ENCODE data around the gene TEX264. TPM values are rescaled to one million over a fixed set of nuclear protein-coding genes. Genes with fewer than 3 reads are reported as not detected.

The TEX264 gene
- total and polyA plus RNA-seq, 2 of the 13 experiments (the other 11 are each of a cell fraction or from before 2014, with no cell fraction given): 35.2 to 52.1 TPM

DNA sequence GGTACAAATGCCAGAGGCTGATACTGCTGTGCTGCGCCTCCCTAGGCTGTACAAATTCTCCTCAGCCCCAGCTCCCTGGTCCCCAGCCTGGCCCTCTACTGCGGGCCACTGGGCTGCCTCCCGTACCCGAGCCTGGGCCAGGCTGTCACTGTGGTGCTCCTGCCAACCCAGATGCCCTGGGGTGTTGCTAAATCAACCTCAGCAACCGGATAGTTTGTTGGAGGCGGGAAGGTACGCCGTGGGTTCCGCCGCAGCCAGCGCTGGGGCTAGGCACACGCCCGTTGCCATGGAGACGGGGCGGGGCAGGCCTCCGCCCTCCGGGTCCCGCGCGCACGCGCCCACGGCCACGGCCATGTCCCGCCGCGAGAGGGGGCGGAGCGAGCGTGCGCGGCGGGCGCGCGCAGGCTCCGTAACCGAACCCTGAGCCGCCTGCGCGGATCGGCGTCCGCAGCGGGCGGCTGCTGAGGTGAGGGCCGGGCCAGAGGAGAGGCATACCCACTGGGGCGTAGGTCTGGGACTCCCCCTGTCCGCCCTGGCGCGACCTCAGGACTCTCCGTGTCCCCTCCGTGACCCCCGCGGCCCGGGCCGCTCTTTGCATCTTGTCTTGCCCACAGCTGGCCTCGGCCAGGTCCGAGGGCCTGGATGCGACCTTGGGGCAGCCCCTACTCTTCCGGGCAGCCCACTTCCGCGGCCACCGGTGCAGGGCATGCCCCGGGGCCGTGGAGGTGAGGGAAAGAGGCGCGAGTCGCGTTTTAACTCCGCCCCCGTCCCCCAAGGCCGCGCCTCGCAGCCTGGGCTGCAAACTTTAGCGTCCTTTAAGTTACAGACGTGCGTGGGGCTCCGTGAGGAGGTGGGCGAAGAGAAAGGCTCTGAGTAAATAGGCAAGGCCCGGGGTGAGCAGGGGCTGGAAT is at the start of gene TEX264 (continued):
- TF ChIP-seq, protein P1, sequence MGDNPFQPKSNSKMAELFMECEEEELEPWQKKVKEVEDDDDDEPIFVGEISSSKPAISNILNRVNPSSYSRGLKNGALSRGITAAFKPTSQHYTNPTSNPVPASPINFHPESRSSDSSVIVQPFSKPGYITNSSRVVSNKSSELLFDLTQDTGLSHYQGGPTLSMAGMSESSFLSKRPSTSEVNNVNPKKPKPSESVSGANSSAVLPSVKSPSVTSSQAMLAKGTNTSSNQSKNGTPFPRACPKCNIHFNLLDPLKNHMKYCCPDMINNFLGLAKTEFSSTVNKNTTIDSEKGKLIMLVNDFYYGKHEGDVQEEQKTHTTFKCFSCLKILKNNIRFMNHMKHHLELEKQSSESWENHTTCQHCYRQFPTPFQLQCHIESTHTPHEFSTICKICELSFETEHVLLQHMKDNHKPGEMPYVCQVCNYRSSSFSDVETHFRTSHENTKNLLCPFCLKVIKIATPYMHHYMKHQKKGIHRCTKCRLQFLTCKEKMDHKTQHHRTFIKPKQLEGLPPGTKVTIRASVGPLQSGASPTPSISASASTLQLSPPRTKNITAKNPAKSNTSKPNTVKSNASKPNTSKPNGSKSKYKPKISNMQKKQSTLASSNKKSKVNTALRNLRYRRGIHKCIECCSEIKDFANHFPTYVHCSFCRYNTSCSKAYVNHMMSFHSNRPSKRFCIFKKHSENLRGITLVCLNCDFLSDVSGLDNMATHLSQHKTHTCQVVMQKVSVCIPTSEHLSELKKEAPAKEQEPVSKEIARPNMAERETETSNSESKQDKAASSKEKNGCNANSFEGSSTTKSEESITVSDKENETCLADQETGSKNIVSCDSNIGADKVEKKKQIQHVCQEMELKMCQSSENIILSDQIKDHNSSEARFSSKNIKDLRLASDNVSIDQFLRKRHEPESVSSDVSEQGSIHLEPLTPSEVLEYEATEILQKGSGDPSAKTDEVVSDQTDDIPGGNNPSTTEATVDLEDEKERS (CRISPR knock-in tag; IDR thresholded peaks at IDR 0.05): no peak
- TF ChIP-seq ZFP82 (CRISPR knock-in tag; IDR thresholded peaks at IDR 0.05; ENCODE audit: borderline replicate concordance) (no peak), TP53 (CRISPR knock-in tag; conservative IDR thresholded peaks at IDR 0.05) (0 out of 2 replicates have a peak, but pooled peaks have one; percentile 60), TBL1XR1 (IDR thresholded peaks at IDR 0.05; ENCODE audit: borderline replicate concordance, low read length, partially characterized antibody) (no peak), AHR (CRISPR knock-in tag; IDR thresholded peaks at IDR 0.05) (0 out of 2 replicates have a peak, but pooled peaks have one; percentile 67), MTA3 (CRISPR knock-in tag; IDR thresholded peaks at IDR 0.05) (no peak), TBX2 (CRISPR knock-in tag; IDR thresholded peaks at IDR 0.05; ENCODE audit: borderline replicate concordance) (no peak), FOXC1 (CRISPR knock-in tag; IDR thresholded peaks at IDR 0.05; ENCODE audit: borderline replicate concordance) (peak; percentile 69; the same call in 1 of the 2 replicates), ZNF83 (CRISPR knock-in tag; IDR thresholded peaks at IDR 0.05; ENCODE audit: borderline replicate concordance) (no peak), SATB2 (CRISPR knock-in tag; IDR thresholded peaks at IDR 0.05) (no peak), KMT2A (CRISPR knock-in tag; IDR thresholded peaks at IDR 0.05) (no peak), ZNF501 (CRISPR knock-in tag; IDR thresholded peaks at IDR 0.05) (no peak), ZNF747 (CRISPR knock-in tag; IDR thresholded peaks at IDR 0.05; ENCODE audit: borderline replicate concordance) (no peak)
- TF ChIP-seq, protein P2, sequence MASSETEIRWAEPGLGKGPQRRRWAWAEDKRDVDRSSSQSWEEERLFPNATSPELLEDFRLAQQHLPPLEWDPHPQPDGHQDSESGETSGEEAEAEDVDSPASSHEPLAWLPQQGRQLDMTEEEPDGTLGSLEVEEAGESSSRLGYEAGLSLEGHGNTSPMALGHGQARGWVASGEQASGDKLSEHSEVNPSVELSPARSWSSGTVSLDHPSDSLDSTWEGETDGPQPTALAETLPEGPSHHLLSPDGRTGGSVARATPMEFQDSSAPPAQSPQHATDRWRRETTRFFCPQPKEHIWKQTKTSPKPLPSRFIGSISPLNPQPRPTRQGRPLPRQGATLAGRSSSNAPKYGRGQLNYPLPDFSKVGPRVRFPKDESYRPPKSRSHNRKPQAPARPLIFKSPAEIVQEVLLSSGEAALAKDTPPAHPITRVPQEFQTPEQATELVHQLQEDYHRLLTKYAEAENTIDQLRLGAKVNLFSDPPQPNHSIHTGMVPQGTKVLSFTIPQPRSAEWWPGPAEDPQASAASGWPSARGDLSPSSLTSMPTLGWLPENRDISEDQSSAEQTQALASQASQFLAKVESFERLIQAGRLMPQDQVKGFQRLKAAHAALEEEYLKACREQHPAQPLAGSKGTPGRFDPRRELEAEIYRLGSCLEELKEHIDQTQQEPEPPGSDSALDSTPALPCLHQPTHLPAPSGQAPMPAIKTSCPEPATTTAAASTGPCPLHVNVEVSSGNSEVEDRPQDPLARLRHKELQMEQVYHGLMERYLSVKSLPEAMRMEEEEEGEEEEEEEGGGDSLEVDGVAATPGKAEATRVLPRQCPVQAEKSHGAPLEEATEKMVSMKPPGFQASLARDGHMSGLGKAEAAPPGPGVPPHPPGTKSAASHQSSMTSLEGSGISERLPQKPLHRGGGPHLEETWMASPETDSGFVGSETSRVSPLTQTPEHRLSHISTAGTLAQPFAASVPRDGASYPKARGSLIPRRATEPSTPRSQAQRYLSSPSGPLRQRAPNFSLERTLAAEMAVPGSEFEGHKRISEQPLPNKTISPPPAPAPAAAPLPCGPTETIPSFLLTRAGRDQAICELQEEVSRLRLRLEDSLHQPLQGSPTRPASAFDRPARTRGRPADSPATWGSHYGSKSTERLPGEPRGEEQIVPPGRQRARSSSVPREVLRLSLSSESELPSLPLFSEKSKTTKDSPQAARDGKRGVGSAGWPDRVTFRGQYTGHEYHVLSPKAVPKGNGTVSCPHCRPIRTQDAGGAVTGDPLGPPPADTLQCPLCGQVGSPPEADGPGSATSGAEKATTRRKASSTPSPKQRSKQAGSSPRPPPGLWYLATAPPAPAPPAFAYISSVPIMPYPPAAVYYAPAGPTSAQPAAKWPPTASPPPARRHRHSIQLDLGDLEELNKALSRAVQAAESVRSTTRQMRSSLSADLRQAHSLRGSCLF (CRISPR knock-in tag; IDR thresholded peaks at IDR 0.05; ENCODE audit: borderline replicate concordance): 0 out of 2 replicates have a peak, but pooled peaks have one; percentile 20
- TF ChIP-seq, protein P3, sequence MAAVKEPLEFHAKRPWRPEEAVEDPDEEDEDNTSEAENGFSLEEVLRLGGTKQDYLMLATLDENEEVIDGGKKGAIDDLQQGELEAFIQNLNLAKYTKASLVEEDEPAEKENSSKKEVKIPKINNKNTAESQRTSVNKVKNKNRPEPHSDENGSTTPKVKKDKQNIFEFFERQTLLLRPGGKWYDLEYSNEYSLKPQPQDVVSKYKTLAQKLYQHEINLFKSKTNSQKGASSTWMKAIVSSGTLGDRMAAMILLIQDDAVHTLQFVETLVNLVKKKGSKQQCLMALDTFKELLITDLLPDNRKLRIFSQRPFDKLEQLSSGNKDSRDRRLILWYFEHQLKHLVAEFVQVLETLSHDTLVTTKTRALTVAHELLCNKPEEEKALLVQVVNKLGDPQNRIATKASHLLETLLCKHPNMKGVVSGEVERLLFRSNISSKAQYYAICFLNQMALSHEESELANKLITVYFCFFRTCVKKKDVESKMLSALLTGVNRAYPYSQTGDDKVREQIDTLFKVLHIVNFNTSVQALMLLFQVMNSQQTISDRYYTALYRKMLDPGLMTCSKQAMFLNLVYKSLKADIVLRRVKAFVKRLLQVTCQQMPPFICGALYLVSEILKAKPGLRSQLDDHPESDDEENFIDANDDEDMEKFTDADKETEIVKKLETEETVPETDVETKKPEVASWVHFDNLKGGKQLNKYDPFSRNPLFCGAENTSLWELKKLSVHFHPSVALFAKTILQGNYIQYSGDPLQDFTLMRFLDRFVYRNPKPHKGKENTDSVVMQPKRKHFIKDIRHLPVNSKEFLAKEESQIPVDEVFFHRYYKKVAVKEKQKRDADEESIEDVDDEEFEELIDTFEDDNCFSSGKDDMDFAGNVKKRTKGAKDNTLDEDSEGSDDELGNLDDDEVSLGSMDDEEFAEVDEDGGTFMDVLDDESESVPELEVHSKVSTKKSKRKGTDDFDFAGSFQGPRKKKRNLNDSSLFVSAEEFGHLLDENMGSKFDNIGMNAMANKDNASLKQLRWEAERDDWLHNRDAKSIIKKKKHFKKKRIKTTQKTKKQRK (IDR thresholded peaks at IDR 0.05; ENCODE audit: low read length): no peak
- TF ChIP-seq, protein P4, sequence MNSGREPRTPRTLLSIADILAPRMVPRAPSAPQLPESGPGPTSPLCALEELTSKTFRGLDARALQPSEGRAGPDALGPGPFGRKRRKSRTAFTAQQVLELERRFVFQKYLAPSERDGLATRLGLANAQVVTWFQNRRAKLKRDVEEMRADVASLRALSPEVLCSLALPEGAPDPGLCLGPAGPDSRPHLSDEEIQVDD (CRISPR knock-in tag; IDR thresholded peaks at IDR 0.05; ENCODE audit: borderline replicate concordance): no peak
